Measurements from ENCODE around the gene EP400. TPM values are rescaled to one million over a fixed set of nuclear protein-coding genes. Genes with fewer than 3 reads are reported as not detected.

The EP400 gene
- total and polyA plus RNA-seq, 4 donors, result 11.4 to 47.8 (median 25.7) TPM

DNA sequence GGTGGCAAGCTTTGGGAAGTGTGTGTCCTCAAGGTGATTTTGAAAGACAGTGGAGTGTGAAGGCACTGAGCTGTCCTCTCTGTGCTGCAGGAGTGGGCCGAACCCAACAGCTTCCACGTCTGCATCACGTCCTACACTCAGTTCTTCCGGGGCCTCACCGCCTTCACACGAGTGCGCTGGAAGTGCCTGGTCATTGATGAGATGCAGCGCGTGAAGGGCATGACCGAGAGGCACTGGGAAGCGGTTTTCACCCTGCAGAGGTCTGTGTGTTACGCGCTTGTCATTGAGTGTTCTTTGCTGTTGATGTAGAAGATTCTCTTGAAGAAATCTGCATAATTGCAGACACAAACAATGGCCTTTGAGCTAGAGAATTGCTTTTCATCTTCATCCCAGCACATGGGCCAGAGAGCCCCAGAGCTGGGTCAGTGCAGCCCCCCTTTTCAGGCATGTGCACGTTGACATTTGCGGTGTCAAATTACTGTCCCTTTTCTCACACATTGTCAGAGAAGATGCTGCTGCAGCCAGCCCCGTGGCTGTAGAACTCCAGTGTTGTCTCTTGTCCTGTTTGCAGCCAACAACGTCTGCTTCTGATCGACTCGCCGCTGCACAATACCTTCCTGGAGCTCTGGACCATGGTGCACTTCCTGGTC lies 63.3 kb downstream of the EP400 start:
- ATAC-seq (ENCODE audit: insufficient read depth, low FRiP score) (no peak), DNase-seq (no peak)
- peaks cover 9 to 63% (median 34%) of the 10 kb centered on the region in 4 donors for H3K36me3 ChIP-seq (ENCODE audit: control insufficient read depth in 4 of 4, insufficient read depth in 4 of 4, low read length in 4 of 4)
- H3K9ac ChIP-seq (ENCODE audit: insufficient read depth in 1 of 2, low read length in 2 of 2), result no peak overlapping the region
- no peak overlapping the region for H3K27ac ChIP-seq (ENCODE audit: low read depth in 1 of 2, low read length in 1 of 2)
- WGBS, 2 donors, result 88 to 91% methylated on average over 20 of the region's 20 CpGs
- H3K4me3 ChIP-seq, result no peak overlapping the region
- H3K4me1 ChIP-seq (ENCODE audit: control insufficient read depth in 5 of 5, insufficient read depth in 5 of 5, low read length in 5 of 5), result no peaks in the 10 kb centered on the region
- TF ChIP-seq, protein P1, sequence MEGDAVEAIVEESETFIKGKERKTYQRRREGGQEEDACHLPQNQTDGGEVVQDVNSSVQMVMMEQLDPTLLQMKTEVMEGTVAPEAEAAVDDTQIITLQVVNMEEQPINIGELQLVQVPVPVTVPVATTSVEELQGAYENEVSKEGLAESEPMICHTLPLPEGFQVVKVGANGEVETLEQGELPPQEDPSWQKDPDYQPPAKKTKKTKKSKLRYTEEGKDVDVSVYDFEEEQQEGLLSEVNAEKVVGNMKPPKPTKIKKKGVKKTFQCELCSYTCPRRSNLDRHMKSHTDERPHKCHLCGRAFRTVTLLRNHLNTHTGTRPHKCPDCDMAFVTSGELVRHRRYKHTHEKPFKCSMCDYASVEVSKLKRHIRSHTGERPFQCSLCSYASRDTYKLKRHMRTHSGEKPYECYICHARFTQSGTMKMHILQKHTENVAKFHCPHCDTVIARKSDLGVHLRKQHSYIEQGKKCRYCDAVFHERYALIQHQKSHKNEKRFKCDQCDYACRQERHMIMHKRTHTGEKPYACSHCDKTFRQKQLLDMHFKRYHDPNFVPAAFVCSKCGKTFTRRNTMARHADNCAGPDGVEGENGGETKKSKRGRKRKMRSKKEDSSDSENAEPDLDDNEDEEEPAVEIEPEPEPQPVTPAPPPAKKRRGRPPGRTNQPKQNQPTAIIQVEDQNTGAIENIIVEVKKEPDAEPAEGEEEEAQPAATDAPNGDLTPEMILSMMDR (IDR thresholded peaks at IDR 0.05; ENCODE audit: control extremely low read depth, extremely low read depth), result no peak
- no peaks in the 10 kb centered on the region for H3K27me3 ChIP-seq (ENCODE audit: control insufficient read depth in 3 of 3, insufficient read depth in 3 of 3, low read length in 2 of 3)
- H3K9me3 ChIP-seq (ENCODE audit: control insufficient read depth in 4 of 4, insufficient read depth in 3 of 4, low read length in 3 of 4), result no peaks in the 10 kb centered on the region

- Histone ChIP-seq H3K9ac (ENCODE audit: insufficient read depth in 1 of 2, low read length in 2 of 2) (no peak overlapping the region), H3K36me3 (ENCODE audit: control insufficient read depth in 4 of 4, insufficient read depth in 4 of 4, low read length in 4 of 4) (peaks cover 15 to 68% (median 40%) of the 10 kb centered on the region in 4 donors), H3K4me3 (no peak overlapping the region), H3K27ac (ENCODE audit: low read depth in 1 of 2, low read length in 1 of 2) (no peak overlapping the region), H3K27me3 (ENCODE audit: control insufficient read depth in 3 of 3, insufficient read depth in 3 of 3, low read length in 2 of 3) (no peaks in the 10 kb centered on the region), H3K4me1 (ENCODE audit: control insufficient read depth in 5 of 5, insufficient read depth in 5 of 5, low read length in 5 of 5) (no peaks in the 10 kb centered on the region), H3K9me3 (ENCODE audit: control insufficient read depth in 4 of 4, insufficient read depth in 3 of 4, low read length in 3 of 4) (no peaks in the 10 kb centered on the region)
- 92 to 94% methylated on average over 22 of the region's 22 CpGs for WGBS, 2 donors
- DNase-seq (no peak), ATAC-seq (ENCODE audit: insufficient read depth, low FRiP score) (no peak)
- TF ChIP-seq, protein P1 (IDR thresholded peaks at IDR 0.05; ENCODE audit: control extremely low read depth, extremely low read depth), result no peak
These were observed 64.6 kb downstream of the EP400 start for GRCh38 chr12:132014092-132014914.

- H3K4me1 ChIP-seq (ENCODE audit: control insufficient read depth in 5 of 5, insufficient read depth in 5 of 5, low read length in 5 of 5), result no peaks in the 10 kb centered on the region
- H3K9ac ChIP-seq (ENCODE audit: insufficient read depth in 1 of 2, low read length in 2 of 2), result no peak overlapping the region
- no peaks in the 10 kb centered on the region for H3K9me3 ChIP-seq (ENCODE audit: control insufficient read depth in 4 of 4, insufficient read depth in 3 of 4, low read length in 3 of 4)
- TF ChIP-seq, protein P1 (IDR thresholded peaks at IDR 0.05; ENCODE audit: control extremely low read depth, extremely low read depth), result no peak
- ATAC-seq (ENCODE audit: insufficient read depth, low FRiP score) (no peak), DNase-seq (no peak)
- H3K27ac ChIP-seq (ENCODE audit: low read depth in 1 of 2, low read length in 1 of 2), result no peak overlapping the region
- peaks cover 20 to 72% (median 42%) of the 10 kb centered on the region in 4 donors for H3K36me3 ChIP-seq (ENCODE audit: control insufficient read depth in 4 of 4, insufficient read depth in 4 of 4, low read length in 4 of 4)
- H3K4me3 ChIP-seq, result no peak overlapping the region
- H3K27me3 ChIP-seq (ENCODE audit: control insufficient read depth in 3 of 3, insufficient read depth in 3 of 3, low read length in 2 of 3), result no peaks in the 10 kb centered on the region
- WGBS, 2 donors, result 91 to 94% methylated on average over 7 of the region's 7 CpGs
These were observed 65.2 kb downstream of the EP400 start for GRCh38 chr12:132014915-132015280.
